ENCODE results near the gene HELLS.

DNA sequence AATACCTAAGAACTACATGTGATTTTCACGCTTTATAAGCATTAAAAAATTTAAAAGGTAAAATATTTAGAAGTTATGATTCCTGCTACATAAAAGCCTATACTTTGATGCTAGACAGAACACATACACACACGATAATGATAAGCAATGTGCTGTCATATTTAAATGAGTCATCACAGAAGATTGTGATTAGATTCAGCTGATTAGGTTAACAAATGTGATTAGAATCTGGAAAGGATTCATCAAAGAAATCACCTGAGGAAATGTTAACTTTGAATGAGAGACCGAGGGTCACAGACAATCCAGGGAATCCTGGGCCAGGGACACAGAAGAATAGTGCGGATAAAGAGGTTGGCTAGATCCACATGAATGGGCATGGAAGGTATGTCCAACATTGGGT, 95.9 kb downstream of the HELLS start:
- TF ChIP-seq, protein P1, sequence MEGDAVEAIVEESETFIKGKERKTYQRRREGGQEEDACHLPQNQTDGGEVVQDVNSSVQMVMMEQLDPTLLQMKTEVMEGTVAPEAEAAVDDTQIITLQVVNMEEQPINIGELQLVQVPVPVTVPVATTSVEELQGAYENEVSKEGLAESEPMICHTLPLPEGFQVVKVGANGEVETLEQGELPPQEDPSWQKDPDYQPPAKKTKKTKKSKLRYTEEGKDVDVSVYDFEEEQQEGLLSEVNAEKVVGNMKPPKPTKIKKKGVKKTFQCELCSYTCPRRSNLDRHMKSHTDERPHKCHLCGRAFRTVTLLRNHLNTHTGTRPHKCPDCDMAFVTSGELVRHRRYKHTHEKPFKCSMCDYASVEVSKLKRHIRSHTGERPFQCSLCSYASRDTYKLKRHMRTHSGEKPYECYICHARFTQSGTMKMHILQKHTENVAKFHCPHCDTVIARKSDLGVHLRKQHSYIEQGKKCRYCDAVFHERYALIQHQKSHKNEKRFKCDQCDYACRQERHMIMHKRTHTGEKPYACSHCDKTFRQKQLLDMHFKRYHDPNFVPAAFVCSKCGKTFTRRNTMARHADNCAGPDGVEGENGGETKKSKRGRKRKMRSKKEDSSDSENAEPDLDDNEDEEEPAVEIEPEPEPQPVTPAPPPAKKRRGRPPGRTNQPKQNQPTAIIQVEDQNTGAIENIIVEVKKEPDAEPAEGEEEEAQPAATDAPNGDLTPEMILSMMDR (IDR thresholded peaks at IDR 0.05): no peak
- no peak for TF ChIP-seq POLR2A (IDR thresholded peaks at IDR 0.05)

All from testis (tissue), 2 donors.